NCI-H524 treated with DMSO at 0.1 percent for 48 hours (cell line): ENCODE data around the gene CAPSL.
A peak's percentile ranks its signal among the peaks of the same experiment; 100 is the strongest.
"Not testable (repeated sequence)": the region's sequence is repeated elsewhere in the genome, so short reads cannot be mapped to it uniquely, and the experiment has no call there.

ENCODE experiments used
- DNase-seq: peaks from one replicate; lab custom pipeline; 2025; lab: John Stamatoyannopoulos, UW

CAPSL gene

GRCh38 chr5:35938568-35939227, at the start of gene CAPSL:
TSS of gene CAPSL (minus strand) at chr5:35938622. CDS start at chr5:35921120, 17,502 bp downstream.
- DNase-seq: no peak

- DNase-seq: no peak
Measured at GRCh38 chr5:35987776-35988175, 49.4 kb upstream of the CAPSL start.

GRCh38 chr5:35979715-35980114, 41.3 kb upstream of the CAPSL start:
- no peak for DNase-seq

- not testable (repeated sequence) for DNase-seq
Measured at GRCh38 chr5:35976859-35977258, 38.4 kb upstream of the CAPSL start.

GRCh38 chr5:35974570-35974969, 36.1 kb upstream of the CAPSL start:
- DNase-seq: no peak

GRCh38 chr5:35971878-35972210, 33.4 kb upstream of the CAPSL start:
- DNase-seq: no peak

- DNase-seq: no peak
Measured at GRCh38 chr5:35971186-35971877, 32.9 kb upstream of the CAPSL start.

GRCh38 chr5:35963381-35963843, 25.0 kb upstream of the CAPSL start:
- no peak for DNase-seq

GRCh38 chr5:35960328-35960727, 21.9 kb upstream of the CAPSL start:
- no peak for DNase-seq

- no peak for DNase-seq
Measured at GRCh38 chr5:35956429-35956828, 18.0 kb upstream of the CAPSL start.

GRCh38 chr5:35954175-35954574, 15.8 kb upstream of the CAPSL start:
- no peak for DNase-seq

GRCh38 chr5:35947085-35947484, 8.7 kb upstream of the CAPSL start:
- no peak for DNase-seq

GRCh38 chr5:35939639-35940038, 1.2 kb upstream of the CAPSL start:
- DNase-seq: no peak

GRCh38 chr5:35926389-35927051, 11.9 kb downstream of the CAPSL start:
- peak; percentile 25 for DNase-seq

GRCh38 chr5:35924950-35925722, 13.3 kb downstream of the CAPSL start:
- DNase-seq: peak; percentile 64

- no peak for DNase-seq
Measured at GRCh38 chr5:35924122-35924949, 14.1 kb downstream of the CAPSL start.

- no peak for DNase-seq
Measured at GRCh38 chr5:35922468-35922867, 16.0 kb downstream of the CAPSL start.

- DNase-seq: no peak
Measured at GRCh38 chr5:35921930-35922329, 16.5 kb downstream of the CAPSL start.

GRCh38 chr5:35920890-35921289, 17.5 kb downstream of the CAPSL start:
- DNase-seq: no peak

- no peak for DNase-seq
Measured at GRCh38 chr5:35919191-35919590, 19.2 kb downstream of the CAPSL start.

- DNase-seq: no peak
Measured at GRCh38 chr5:35908814-35909213, 29.6 kb downstream of the CAPSL start.

GRCh38 chr5:35908228-35908627, 30.2 kb downstream of the CAPSL start:
- no peak for DNase-seq
